GM19452 (cell line): ENCODE measurements around the gene ORM1.
"Not testable (repeated sequence)": the region's sequence is repeated elsewhere in the genome, so short reads cannot be mapped to it uniquely, and the experiment has no call there.

Experiments used
- ATAC-seq: cut with Tn5 transposase; IDR thresholded peaks from one replicate; pipeline ENCODE4 v1.9.1; 2021; ENCODE audit not compliant: unreplicated experiment

Gene ORM1

DNA sequence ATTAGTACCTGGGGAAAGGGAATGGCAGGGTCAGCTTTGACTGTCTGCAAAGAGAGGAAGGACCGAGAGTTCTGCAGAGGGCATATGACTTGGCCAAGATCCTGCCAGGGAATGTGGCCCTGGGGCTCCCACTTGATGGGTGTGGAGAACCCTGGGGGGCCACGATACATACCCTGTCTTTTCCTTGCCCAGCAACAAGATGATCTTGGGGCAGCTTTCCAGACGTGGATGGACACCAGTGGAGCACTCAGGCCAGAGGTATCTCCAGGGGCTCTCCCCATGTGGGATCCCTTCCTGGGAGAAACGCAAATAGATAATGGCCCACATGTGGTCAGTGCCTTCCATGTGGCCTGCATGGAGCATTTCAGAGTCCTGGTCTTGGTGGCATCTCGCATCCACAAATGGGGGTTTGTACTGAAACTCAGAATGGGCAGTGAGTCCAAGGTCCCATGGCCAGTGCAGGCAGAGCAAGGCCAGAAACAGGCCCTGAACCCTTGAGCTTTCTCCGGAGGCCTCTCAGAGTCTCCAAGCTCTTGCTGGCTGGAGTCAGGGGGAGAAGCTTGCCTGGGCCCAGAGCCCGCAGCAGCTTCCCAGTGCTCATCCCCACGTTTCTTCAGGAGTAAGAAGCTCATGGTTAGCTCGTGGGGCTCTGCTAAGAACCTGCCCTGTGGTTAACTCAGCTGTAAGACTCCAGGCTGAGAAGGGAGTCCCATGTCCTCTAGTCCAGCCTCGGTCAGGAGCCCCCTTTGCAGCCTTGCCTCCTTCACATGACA, 18.3 kb upstream of the ORM1 start:
- no peak for ATAC-seq

DNA sequence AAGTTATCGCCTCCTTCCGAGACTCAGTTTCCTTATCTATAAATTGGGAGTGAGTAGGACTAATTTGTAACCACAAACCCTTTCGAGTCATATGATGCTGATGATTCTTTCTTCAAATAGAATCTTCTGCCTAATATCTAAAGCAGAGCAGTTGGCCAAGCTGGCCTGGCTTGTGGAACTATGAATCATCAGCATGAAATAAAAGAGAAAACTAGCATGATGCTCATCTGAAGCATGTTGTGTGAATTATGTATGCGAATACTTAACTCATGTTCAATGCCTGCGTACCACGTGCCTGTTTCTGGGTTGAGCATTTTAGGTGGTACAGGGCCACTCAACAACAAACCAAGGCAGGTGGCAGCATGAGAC, 15.0 kb upstream of the ORM1 start:
- no peak for ATAC-seq

DNA sequence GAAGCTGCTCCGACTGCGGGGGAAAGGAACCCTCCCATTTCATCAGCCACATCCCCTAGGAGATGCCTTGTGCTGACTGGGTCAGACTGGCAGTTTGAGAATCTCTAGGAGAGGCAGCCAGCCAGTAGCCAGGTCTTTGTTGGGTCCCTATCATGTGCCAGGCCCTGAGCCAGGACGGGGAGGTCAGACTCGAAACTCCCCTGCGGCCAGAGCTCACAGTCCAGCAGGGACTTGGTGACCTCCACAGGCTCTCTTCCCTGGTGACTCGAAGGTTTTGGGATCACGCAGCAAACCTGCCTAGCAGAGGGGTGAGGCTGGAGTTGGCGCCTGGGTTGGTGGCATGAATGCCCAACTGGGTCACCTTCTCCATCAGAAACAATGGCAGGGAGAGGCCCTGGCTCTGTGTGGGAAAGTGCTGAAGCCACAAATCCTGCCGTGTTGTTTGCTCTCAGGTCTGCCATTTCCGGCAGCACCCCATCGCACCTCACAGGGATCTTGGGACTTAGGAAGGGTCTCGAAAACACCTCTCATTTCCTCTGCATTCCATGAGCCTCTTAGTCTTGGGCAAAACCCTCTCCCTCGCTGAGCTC, 14.4 kb upstream of the ORM1 start:
- ATAC-seq: no peak

DNA sequence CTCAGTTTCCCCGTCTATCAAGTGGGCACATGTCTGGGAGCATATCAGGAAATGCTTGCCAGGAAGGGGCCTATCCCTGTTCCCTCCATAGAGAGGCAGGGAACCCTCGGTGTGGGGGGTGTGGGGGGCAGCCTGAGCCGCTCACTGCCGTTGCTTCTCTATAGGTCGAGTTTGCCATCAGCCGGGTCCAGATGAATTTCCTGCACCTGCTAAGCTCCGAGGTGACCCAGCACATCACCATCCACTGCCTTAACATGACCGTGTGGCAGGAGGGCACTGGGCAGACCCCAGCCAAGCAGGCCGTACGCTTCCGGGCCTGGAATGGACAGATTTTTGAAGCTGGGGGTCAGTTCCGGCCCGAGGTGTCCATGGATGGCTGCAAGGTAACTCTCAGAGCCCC, 13.8 kb upstream of the ORM1 start:
- no peak for ATAC-seq

DNA sequence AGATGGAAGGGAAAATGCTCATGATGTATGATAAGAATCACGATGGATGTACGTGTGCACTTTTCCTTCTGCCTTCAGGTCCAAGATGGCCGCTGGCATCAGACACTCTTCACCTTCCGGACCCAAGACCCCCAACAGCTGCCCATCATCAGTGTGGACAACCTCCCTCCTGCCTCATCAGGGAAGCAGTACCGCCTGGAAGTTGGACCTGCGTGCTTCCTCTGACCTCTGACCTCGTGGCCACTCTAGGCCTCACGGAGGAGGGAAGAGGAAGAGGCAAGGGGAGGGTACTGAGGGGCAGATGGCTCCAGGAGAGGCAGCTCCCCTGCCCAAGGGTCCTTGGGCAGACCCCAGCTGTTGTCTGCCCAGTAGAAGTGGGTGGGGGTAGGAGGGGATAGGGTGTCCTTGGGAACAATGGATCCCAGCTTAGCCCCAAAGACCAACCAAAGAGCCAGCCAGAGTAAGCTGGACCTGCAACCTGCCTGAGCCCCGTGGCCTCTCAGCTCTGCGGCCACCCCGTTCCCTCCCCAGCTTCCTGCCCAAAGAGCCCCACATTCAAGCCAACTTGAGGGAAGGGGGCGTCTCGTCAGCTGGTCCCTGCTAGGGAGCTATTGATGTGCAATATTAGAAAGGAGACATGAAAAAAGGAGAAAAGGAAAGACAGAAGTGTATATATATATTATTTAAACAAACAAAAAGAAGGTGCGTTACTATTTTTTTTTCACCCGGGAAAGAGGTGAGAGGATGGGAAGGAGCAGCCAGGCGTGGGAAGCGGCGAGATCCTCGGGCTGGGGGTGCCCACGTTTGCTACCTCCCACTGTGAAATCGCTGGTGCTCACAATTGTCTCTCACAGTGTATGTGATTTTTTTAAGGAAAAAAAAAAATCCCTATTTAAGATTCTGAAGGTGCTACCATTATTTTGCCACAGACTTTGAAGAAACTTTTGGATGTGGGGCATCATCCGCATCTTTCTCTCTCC, 12.1 kb upstream of the ORM1 start:
- no peak for ATAC-seq

DNA sequence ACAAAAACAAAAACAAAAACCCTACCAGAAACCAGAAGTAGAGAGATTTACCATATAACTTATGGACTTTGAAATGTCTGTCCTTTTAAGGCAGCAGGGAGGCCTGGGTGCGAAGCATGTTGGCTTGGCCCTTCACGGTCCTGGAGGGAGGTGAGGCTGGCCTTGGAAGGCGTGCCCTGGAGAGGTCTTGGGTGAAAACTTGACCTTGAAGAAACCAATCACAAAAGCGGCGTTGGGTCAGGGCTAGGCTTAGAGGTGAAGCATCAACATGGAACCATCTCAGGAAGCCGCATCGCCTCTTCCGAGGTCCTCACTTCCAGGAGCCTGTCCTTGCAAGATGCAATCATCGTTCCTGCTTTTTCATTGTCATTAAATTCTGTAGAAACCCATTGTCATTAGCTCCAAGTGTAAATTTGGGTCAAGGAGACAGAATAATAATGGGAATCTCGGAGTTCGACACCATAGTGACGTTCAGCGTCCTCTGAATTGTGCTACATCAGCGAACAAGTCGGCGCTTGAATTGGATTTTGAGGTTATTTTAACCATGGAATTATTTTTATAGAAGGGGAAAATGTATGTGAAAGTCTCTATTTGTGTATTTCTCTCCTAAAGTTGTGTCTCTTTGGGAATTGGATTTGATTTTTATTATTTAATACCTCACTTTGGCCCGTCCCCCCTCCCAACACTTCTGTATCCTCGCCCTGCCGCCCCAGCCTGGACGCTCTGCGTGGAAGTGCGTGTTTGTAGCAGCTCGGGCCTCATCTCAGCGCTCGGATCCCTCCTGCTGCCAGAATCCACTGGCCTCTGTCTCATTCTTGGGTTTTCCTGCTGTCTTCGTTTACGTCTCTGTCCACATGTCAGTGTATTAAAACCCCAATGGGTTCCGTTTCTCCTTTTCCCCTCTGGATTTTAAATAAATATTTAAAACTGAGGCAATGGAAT, 11.1 kb upstream of the ORM1 start:
- ATAC-seq: no peak

DNA sequence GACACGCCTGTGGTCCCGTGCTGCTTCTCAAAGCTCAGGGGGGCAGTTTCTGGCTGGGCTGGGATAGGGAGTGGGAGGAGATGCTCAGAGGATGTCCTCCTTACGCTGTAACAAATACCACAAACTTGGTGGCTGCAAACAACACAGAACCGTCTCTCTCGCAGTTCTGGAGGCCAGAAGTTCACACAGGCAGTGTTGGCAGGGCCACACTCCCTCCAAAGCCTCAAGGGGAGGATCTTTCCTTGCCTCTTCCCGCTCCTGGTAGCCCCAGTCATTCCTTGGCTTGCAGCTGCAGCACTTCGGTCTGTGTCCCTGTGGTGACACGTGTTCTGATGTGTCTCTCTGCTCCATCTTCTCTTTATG, 10.4 kb upstream of the ORM1 start:
- no peak for ATAC-seq

DNA sequence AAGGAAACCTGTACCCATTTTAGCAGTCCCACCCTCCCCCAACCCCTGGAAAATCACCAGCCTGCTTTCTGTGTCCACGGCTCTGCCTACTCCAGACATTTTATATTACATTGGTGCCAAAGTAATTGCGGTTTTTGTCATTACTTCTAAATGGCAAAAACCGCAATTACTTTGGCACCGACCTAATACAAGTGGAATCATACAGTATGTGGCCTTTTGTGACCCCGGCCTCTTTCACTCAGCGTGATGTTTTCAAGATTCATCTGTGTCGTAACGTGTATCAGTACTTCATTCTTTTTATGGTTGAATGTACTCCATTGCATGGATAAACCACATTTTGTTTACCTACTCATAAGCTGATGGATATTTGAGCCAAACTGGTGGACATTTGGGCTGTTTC, 9.7 kb upstream of the ORM1 start:
- no peak for ATAC-seq

DNA sequence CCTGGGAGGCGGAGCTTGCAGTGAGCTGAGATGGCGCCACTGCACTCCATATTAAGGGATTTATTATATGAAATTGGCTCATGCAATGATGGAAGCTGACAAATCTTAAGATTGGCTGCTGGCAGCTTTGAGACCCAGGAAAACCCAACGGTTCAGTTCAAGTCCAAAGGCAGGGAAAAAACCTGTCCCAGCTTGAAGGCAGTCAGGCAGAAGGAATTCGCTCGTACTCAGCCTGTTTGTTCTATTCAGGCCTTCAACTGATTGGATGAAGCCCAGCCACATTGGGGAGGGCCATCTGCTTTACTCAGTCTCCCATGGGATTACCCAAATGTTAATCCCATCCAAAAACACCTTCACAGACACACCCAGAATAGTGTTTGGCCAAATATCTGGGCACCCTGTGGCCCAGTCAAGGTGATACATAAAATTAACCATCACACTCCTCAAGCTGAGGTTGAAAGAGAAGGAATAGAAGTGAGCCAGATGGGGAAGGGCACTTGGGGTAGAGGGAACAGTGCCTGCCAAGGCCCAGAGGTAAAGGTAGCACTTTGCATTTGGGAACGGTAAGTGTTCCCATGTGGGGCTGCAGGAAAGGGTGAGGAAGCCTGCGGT, 8.5 kb upstream of the ORM1 start:
- ATAC-seq: no peak

DNA sequence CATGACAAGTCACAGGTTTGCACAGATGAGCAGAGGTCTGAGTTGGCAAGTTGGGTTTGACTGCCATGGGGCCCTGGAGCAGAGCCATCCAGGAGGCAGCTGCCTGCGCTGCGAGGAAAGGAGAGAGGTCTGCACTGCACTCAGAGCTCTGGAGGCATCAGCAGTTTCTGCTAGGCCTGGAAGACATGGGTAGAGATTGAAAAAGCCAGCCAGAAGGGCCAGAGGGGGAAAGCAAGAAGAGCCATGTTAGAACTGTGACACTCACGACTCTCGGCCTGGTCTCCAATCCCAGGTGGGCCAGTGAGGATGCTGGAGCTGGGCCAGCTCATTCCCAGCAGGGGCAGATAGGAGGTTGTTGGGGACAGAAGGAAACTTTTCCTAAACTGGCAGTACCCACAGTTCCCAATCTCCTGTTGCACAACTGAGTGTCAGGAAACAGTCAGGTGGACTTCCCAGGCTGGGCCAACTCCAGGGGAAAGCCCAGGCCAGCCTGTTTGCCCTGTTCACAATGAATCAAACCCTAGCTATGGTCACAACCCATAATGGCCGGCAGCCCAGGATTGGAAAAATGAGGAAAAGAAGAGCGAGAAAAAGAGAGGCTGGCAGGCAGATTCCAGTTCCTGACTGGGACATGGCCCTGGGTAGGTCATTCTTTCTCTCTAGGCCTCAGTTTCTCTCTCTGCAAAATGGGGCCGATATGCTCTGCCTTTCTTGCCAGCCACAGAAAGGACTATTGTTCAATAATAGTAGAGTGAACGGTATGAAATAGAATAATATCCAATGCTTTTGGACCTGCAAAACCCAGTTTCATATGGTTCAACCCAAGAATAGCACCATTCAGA, 7.8 kb upstream of the ORM1 start:
- ATAC-seq: no peak

DNA sequence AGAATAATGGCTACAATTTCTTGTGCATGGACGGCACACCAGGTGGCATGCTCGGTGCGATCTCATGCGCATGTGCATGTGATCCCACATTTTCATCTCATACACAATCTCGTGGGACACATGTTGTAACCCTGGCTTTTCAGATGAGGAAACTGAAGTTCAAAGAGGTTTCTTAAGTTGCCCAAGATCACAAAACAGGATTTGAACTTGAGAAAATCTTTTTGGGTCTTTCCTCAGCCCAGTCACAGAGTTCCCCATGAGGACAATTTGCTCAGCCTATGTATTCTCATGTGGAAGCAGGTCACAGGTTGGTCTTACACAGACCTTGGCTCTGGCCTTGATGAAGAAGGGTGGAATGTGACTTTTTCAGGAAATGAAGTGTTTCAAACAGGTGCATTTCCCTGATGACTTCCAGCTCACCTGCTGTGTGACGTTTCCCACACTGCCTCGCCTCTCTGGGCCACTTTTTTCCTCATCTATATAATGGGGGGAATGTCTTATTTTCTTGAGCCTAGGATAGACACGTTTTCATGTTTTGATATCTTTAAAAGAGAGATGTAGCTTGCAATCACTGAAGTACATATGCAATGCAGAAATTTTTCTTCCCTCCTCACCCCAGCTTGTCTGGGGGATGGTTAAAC, 7.1 kb upstream of the ORM1 start:
- ATAC-seq: no peak

DNA sequence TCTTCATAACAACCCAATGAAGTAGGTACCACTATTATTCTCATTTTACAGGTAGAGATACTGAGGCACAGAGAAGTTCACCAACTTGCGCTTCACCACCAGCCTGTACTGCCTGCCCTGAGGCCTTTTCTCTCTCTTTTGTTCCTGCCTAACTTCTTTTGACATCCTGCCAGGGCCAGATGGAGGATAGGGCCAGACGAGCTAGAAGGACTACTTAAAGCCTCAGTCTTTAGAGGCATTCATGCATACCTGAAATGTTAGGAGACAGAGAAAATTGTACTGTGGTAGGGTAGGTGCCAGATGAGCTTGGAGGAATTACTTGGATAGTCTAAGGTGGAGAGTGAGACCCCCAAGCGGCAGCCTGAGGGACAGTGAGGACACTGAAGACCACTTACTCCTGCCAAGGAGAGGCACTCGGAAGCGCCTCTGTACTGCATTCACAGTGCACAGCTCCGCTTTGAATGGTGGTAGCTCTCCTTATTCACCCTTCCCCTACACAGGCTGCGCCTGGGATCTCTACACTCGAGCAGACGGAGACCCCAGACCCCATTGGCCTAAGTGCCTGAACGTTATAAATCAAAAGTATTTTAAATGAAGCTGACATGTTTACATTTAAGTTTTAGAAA, 6.2 kb upstream of the ORM1 start:
- no peak for ATAC-seq

DNA sequence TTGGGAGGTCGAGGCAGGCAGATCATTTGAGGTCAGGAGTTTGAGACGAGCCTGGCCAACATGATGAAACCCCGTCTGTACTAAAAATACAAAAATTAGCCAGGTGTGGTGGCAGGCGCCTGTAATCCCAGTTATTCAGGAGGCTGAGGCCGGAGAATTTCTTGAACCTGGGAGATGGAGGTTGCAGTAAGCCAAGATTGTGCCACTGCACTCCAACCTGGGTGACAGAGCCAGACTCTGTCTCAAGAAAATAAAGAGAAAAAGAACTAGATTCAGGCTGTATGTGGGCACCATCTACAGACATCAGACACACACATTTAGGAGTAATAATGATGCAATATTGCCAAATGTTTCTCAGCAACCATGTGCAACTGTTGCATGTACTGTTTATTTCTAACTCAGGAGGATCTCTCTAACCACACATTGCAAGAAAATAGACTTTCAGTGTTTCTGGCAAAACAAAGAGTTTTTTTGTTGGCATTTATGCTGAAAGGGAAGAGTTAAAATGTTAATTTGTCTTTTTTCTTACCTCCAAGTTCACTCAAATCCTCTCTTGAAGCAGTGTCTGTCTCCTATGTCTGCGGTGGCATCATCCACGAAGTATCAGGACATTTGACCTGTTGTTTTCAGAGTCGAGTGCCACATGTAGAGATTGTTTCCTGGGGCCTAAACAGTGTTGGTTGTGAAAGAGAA, 5.1 kb upstream of the ORM1 start:
- no peak for ATAC-seq

DNA sequence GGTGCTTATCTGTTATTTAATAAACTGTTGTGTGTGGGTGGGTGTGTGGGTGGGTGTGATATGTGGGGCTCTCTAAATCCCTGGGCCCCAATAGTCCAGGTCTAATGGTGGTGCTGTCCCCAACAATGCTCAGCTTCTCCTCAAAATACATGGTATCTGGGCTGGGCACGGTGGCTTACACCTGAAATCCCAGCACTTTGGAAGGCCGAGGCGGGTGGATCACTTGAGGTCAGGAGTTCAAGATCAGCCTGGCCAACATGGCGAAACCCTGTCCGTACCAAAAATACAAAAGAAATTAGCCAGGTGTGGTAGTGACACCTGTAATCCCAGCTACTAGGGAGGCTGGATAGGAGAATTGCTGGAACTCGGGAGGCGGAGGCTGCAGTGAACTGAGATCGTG, 4.5 kb upstream of the ORM1 start:
- no peak for ATAC-seq

DNA sequence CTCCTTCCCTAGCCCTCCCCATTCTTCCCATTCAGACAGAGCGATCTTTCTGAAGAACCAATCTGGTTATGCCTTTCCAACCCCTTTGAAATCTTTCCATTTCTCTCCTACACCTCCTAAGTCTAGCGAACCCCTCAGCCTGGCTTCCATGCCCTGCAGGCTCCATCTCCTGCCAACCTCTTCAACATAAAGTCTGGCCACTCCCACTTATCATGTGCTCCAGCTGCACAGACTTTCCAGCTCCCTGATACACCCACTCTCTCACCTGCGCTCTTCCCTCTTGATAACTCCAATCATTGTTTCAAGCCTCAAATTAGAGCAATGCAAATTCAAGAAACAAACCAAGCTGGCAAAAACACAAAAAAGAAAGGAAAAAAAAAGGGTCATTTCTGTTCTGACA, 3.8 kb upstream of the ORM1 start:
- no peak for ATAC-seq

DNA sequence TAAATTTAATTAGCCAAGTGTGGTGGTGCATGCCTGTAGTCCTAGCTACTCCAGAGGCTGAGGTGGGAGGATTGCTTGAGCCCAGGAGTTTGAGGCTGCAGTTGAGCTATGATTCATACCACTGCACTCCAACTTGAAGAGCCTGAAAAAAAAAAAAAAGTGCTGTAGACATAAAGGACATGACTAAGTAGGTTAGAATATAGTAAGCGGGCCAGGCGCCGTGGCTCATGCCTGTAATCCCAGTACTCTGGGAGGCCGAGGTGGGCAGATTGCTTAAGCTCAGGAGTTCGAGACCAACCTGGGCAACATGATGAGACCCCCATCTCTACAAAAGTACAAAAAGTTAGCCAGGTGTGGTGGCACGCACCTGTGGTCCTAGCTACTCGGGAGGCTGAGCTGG, 2.2 kb upstream of the ORM1 start:
- not testable (repeated sequence) for ATAC-seq

DNA sequence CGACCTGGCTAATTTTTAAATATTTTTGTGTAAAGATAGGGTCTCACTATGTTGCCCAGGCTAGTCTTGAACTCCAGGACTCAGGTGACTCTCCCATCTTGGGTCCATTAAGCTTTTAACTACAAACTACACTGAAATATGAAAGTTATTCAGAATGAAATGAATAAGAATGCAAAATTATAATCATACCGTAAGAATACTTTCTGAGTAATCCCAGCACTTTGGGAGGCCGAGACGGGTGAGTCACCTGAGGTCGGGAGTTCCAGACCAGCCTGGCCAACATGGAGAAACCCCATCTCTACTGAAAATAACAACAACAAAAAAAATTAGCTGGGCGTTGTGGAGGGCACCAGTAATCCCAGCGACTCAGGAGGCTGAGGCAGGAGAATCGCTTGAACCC, 1.1 kb upstream of the ORM1 start:
- ATAC-seq: no peak
